GM18858 (cell line): ENCODE measurements around the gene C5.
"Not testable (repeated sequence)": the region's sequence is repeated elsewhere in the genome, so short reads cannot be mapped to it uniquely, and the experiment has no call there.

Experiments used
- ATAC-seq: cut with Tn5 transposase; IDR thresholded peaks from one replicate; pipeline ENCODE4 v1.9.1; 2021; ENCODE audit not compliant: unreplicated experiment

Gene C5

DNA sequence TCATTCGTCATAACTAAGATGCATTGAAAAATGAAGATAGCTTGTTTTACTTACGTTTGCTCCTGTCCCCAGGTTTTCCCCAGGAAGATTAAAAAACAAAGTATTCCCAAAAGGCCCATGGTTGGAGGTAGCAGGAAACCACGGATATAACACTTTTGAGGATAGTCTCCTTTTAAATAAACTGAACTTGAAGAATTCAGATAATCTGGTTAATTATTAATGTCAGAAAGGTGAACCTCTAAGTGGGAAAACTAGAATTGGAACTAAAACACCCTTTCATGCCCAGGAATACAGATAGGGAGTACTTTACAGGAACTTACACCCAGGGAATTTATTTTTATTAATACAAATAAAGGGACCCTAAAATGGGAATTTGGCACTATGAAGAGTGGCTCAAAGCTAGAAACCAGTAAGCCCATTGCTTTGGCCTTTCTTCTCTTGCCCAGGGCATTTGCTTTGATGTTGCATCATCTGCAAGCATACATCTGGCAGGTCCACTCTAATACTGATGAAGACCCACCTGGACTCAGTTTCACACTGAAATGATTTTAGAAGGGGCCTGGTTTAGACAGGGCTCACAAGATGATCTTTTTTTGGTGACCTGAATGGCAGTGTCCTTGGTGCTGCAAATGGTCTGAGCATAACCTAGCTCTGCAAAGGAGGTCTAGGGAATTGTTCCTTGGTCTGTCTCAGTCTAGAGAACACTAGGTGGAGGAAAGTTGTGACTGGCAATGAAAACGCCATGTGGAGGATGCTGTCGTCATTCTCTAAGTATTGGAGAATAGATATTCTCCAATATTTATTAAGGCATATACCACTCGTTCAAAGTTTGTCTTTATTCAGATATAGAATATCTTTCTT lies at the start of gene C5:
Gene C5, minus strand, starts transcription at position 148 of the 861 bp plus-strand sequence. Its CDS starts 29 bp downstream, at position 119.
- no peak for ATAC-seq

DNA sequence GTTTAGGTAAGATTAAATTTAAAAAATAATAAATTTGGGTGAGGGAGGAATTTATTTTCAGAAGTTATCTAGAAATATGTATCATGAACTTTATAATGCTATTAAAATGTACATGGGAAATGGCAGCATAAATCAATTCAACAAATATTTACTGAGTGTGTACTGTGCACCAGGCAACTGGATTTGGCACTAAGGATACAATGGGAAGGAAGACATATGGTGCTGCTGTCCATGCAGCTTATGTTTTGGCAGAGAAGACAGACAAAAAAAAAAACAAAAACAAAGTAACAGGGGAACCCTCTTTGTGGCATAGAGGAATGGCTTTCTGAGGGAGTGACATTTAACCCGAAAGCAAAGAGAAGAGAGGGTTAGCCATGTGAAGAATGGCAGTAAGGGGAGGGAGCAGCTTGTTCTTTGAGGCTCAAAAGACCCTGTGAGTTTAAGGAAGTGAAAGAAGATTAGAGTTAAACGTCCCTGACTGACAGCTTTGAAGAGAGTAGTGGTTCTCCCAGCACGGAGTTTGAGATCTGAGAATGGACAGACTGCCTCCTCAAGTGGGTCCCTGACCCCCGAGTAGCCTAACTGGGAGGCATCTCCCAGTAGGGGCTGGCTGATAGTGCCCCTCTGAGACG lies 48.6 kb upstream of the C5 start:
- ATAC-seq, result no peak

DNA sequence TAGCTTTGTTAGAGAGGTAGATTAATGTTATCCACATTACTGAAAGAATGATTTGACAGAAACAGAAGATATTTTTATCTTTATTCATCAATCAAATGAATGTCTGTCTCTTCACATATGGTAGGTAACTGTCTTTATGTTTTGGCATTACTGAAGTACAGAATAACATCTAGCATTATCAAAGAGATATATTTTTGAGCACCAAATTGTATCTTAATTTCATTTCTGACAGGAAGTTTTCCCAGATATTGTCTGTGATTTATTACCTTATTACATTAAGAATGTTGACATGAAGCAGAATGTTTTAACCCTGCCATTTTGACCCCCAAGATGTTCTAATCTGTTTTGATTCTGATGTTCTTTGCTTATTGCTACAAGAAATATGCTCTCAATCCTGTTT lies 45.0 kb upstream of the C5 start:
- no peak for ATAC-seq

DNA sequence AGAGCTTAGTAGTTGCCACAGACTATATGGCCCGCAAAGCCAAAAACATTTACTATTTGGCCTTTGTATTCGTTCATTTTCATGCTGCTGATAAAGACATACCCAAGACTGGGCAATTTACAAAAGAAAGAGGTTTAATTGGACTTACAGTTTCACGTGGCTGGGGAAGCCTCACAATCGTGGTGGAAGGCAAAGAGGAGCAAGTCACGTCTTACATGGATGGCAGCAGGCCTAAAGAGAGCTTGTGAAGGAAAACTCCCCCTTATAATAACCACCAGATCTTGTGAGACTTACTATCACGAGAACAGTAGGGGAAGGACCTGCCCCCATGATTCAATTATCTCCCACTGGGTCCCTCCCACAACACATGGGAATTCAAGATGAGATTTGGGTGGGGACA lies 40.7 kb upstream of the C5 start:
- not testable (repeated sequence) for ATAC-seq

DNA sequence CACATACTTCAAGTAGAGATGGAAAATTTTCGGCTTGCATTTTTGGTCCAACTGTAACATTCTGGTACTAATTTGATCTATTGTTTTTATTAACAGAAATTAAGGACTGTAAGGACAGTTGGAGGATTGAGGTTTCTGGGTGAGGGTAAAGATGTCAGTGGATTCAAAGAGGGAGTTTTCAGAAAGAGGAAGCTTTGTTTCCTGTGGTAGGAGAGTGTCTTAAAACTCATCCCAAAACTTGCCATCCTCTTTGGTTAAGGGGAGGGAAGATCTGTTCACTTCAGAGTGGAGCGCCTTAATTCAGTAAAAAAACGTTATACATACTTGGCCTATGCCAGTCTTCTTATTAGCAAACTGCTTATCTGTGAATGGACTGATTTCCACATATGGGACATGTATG lies 38.5 kb upstream of the C5 start:
- ATAC-seq, result no peak

DNA sequence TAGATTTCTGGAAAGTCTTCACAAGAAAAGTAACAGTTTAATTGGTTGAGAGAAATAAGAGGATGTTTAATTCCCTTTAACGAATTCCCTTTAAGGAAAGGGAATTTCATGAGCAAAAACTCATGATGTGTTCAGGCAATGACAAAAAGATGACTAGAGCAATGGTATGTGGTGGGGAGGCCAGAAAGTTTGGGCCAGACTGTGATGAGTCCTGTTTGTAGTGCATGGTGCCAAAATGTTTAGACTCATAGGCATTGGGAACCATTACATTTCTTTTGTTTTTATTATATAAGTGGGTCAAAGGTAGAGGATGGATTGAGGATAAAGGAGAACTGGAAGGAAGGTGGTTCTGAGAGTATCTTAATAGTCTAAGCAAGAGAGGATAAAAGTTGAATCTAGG lies 35.6 kb upstream of the C5 start:
- no peak for ATAC-seq

DNA sequence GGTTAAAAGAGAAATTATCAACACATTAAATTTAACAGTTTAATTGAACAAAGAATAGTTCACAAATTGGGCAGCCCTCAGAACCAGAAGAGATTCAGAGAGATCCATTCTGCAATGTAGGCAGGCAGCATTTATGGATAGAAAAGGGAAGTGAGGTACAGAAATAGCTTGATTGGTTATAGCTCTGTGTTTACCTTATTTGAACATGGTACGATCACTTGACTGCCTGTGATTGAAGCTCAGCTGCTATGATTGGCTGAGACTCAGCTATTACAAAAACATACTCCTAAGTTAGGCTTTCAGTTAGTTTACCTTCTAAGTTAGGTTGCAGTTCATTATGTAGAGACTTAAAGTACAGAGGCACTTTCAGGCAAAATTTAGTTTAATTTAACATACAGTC lies 32.0 kb upstream of the C5 start:
- ATAC-seq, result no peak

DNA sequence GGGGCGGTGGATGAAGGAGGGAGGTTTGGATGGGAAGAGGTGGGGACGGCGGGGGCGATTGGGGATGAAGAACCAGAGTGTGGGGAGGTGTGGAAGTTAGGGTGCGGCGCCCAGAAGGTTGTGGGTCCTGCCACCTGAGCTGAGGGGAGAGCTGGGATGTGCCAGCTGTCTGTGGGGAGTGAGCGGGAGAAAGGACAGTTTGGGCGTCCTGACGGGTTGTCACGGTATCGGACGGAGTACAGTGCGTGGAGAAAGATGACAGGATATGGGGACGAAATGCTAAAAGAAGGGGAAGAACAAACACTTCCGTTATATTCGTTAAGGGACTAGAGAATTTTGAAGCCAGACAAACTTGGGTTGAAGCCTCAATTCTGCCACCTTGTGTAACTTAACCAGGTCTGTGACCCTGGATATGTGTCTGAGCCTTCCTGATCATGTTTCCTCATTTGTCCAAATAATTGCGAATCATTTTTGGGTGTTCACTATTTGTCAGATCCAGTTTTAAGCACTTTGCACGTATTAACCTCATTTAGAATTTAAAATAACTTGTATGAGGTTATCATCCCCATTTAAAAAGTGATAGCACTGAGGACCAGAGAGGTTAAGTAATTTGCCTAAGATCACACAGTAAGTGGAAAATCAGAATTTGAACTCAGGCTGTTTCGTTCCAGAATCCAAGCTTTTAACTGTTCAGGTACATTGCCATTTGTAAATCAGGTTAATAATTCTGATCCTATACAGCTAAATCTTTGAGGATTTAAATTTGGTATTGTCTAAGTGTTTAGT lies 25.4 kb upstream of the C5 start:
- no peak for ATAC-seq

DNA sequence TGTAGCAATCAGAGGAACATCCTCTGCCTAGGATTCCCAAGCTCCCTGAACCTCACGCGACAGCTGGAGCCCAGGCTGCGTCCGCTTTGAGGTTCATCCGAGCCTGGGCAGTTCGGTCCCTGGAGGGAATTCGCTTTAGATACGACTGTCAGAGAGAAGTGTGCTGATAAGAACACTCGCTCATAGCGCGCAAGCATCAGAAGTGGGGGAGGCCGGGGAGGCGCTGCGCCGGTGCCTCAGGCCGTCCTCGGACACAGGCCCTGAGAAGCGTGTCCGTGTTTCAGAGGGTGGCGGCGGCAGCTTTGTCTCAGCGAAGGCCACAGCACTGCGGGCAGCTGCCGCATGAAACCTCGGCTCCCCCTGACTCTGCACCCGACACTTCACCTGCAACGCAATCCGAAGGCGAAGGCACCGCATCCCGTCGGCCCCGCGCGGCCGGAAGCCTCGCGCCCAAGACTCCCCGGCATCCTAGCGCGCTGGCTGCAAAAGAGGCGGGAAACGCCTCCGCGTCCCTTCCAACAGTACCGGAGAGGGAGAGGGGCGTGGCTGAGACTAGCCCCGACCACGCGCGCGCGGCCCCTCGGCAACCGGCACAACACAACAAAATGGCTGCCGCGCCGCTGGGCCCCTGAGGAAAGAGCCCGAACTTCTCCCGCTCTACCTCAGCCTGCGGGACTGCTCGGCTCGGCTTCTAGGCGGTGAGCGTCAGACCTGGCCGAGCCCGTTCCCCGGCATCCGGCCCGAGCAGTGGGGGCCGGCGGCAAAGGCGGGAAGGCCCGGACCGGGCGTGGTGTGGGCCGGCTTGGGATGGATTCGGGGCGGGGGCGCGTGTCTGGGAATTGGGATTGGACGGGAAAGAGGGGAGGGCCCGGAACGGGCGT lies 24.5 kb upstream of the C5 start, which contains the start of gene CNTRL:
Gene CNTRL, plus strand, starts transcription at position 586 of the 881 bp plus-strand sequence. CDS start 13,372 bp downstream, outside the sequence.
- peak; percentile 42 for ATAC-seq

DNA sequence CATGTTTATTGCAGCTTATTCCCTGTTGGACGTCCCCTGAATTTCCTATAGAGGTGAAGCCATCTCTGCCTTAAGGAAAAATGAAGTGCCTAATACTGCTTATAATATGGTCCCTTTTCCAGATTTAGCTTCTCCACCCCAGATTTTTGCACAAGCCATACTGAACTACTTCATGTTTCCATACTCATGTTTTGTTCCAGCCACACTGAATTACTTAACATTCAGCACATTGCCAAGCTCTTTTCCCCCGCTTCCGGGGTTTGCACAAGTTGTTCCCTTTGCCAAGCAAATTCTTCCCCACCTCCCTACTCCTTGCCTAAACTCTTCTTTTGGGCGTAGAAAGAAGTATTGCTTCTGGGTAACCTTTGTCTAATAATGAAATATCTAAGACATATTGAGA lies 23.0 kb upstream of the C5 start:
- no peak for ATAC-seq

DNA sequence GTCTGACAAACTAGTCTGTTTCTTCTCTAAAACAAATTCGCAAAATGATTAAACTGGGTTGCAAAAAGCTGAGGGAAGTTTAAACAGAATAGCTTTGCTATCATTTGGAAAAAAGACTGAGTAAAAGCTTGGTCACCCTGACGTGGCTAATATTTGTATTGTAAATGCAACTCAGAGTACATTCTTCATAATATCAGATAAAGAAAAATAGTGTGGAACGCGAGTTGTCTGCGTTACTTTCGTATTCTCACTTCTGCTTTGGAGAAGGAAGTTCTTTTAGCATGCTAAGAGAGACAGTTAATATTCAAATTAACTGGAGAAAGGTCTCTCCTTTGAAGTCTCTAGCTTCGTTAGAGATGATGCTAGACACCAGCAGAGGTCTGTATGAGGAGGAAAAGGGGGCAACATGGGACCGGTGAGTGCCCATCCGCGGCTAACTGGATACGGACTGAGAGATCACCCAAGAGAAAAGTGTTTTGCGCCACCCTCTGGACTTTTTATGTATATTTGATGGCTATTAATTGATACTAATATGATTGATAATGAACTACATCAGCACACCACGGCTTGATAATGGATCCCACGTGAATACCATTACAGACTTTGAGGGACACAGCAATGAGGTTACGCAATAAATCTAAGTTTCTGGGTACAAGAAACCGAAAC lies 21.8 kb upstream of the C5 start:
- ATAC-seq, result peak; percentile 24

DNA sequence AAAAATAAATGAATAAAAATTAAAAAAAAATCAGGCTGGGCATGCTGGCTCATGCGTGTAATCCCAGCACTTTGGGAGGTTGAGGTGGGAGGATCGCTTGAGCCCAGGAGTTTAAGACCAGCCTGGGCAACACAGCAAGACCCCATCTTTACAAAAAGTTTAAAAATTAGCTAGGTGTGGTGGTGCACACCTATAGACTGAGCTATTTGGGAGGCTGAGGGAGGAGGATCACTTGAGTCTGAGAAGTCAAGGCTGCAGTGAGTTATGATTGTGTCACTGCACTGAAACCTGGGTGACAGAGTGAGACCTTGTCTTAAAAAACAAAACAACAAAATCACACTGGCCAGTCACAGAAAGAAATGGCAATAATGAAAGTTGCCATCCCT lies 21.3 kb upstream of the C5 start:
- ATAC-seq, result peak; percentile 13

DNA sequence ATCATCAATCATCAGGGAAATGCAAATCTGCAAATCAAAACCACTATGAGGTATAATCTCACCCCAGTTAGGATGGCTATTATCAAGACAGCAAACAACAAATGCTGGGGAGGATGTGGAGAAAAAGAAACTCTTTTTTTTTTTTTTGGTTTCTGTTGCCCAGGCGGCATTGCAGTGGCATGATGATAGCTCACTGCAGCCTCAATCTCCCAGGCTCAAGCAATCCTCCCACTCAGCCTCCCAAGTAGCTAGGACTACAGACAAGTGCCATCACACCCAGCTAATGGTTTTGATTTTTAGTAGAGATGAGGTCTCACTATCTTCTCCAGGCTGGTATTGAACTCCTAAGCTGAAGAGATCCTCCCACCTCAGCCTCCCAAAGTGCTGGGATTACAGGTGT lies 19.3 kb upstream of the C5 start:
- ATAC-seq, result no peak

DNA sequence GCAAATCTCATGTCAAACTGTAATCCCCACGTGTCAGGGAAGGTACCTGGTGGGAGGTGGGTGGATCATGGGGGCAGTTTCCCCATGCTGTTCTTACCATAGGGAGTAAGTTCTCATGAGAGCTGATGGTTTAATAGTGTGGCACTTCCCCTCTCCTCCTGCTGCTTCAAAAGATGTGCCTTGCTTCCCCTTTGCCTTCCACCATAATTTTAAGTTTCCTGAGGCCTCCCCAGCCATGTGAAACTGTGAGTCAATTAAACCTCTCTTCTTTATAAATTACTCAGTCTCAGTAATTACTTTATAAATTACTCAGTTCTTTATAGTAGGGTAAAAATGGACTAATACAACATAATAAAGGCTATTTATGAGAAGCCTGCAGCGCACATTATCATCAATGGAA lies 17.6 kb upstream of the C5 start:
- ATAC-seq, result no peak

DNA sequence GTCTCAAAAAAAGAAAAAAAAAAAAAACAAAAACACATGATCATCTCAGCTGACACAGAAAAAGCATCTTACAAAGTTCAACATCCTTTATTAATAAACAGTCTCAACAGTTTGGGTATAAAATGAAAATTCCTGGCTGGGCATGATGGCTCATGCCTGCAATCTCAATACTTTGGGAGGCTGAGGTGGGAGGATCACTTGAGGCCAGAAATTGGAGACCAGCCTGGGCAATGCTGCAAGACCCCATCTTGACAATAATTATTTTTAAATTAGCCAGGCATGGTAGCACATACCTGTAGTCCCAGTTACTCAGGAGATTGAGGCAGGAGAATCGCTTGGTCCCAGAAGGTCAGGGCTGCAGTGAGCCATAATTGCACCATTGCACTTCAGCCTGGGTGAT lies 16.8 kb upstream of the C5 start:
- ATAC-seq, result no peak

DNA sequence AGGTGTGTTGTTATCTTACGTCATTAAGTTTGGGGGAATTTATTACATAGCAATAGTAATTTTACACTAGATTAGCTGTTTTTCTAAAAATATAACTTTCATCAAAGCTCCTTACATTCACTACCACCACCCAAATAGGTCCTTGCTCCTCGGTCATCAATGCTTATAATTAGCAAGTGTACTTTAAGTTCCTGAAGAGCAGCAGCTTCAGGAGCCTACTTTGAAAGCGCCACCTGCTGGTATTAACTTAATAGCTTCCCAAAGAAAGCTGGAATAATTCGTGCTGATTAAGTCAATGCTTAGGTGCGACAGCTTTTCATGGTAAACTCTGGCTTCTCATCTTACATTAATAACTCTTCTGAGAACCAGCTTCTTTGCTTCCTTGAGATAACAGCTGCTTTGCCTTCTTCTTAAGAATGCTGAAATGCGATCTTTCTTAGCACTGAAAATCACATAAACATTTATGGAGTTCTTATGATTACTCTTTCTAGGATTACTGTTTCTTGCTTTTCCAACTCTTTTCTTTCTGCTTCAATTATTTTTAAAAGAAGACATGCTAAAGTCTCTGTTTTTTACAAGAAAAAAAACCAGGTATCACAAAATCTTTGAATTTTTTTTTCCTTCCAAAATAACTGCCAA lies 10.0 kb upstream of the C5 start:
- no peak for ATAC-seq

DNA sequence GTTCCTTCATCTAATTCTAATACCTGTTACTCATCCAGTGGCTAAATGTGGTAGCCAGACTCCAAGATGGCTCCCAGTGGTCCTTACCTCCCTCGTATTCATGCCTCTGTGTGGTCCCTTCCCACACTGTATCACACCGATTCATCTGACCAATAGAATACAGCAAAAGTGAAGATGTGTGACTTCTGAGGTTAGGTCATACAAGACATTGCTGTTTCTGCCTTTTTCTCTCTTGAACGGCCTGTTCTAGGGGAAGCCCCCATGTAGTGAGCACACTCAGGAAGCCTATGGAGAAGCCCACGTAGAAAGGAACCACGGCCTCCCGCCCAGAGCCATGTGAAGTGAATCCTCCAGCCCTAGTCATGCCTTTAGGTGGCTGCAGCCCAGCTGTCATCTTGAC lies 9.4 kb upstream of the C5 start:
- ATAC-seq, result no peak

DNA sequence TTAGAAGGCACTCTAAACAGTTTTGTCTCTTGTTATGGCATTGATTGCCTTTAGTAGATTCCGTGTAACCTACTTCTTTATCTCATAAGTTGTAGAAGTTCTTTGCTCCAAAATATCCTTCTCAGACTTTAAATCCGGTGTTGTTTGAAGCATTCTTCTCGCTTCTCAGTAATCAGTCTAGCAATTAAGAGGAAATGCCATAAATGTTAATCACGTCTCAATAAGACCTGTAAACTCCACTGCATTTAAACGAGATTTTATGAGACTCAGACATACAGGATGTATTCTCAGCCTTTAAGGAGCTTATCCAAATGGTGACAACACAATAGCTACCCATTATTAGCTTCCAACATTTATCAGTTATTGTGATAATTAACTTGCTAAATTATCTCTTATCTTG lies 7.7 kb upstream of the C5 start:
- ATAC-seq, result no peak

DNA sequence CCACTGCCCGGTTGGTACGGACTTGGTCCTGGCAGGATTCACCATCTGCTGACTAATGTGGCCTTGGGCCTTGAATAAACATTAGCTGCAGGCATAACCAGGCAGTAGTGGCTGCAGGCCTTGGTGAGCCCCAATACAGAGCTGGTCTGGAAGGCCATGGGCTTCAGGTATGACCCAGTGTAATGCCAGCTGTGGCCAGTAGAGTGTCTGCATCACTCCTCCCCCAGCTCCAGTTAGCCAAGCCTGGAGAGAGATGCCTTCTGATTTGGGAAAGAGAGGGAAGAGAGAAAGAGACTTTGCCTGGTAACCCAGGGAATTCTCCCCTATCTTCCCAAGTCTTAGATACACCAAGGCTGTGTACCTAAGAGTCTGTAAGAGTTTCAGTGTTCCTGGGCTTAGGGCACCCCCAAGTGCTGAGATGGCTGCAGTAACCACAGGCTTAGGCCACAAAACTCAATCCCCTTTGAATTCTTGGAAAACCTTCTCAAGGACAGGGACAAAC lies 5.6 kb upstream of the C5 start:
- ATAC-seq, result no peak

DNA sequence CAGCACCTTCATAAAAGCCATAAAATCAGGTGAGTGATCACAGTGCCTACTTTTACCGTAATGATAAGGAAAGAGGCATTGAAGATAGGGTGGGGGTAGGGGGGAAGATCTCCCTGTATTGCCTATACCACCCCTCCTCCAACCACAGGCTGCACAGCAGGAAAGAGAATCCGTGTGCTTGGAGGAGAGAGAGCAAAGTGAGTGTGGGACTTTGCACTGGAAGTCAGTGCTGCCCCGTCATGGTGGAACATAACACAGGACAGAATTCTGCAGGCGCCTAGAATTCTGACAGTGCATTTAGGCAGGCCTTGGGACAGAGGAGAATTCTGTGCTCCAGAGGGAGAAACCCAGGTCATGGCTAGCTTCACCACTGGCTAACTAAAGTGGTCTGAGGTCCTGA lies 3.5 kb upstream of the C5 start:
- ATAC-seq, result no peak
